GM21786 (cell line): ENCODE results near the gene SMIM27.
"Not testable (repeated sequence)": the region's sequence is repeated elsewhere in the genome, so short reads cannot be mapped to it uniquely, and the experiment has no call there.

Experiments
- ATAC-seq: cut with Tn5 transposase; IDR thresholded peaks from one replicate; pipeline ENCODE4 v1.9.1; 2021; ENCODE audit not compliant: unreplicated experiment

SMIM27 gene, protein sequence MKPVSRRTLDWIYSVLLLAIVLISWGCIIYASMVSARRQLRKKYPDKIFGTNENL

GRCh38 chr9:32552172-32552872 is at the start of gene SMIM27, which contains the start of gene TOPORS:
Gene SMIM27 (plus strand): TSS chr9:32552327. CDS start chr9:32552435, 108 bp downstream.
Gene TOPORS (minus strand): TSS chr9:32552586. CDS start chr9:32552436, 150 bp downstream.
- peak; percentile 64 for ATAC-seq

GRCh38 chr9:32502464-32502863 is 49.7 kb upstream of the SMIM27 start:
- ATAC-seq: no peak

DNA sequence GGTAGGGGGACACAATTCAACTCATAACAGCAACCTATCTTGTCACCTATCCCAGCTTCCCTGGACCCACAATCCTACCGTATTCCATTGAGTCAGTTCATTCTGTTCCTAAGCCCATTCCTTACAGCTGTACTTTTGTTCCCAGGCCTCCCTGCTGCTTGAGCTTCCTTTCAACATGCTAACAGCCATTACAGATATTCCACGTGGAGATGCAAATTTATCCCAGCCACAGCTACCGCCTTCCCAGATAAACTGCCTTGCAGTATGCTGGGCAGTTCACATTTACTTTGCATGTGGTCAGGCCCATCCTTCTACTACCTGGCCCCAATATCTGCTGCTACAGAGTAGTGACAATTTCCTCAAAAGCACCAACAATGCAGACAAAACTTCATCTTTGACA is 49.1 kb upstream of the SMIM27 start:
- ATAC-seq: no peak

- ATAC-seq: no peak
Observed at GRCh38 chr9:32508728-32509127, 43.4 kb upstream of the SMIM27 start.

DNA sequence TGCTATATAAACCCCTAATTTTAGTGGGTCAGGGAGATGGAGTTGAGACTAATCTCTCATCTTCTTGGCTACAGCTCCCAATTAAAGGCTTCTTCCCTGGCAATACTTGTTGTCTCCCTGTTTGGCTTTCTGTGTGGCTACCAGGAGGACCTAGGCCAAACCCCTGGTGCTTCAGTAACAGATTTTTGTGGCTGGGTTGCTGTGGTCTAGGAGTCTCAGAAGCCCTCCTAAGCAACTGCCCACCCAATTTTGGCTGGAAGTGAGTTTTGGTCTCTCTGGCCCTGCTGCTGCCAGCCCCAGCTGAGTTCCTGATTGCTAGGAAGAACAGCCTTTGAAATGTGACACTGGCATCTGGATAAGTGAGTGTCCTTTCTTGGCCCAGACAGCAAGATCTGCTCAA is 35.9 kb upstream of the SMIM27 start:
- no peak for ATAC-seq

- ATAC-seq: no peak
Observed at GRCh38 chr9:32518276-32518675, 33.9 kb upstream of the SMIM27 start.

DNA sequence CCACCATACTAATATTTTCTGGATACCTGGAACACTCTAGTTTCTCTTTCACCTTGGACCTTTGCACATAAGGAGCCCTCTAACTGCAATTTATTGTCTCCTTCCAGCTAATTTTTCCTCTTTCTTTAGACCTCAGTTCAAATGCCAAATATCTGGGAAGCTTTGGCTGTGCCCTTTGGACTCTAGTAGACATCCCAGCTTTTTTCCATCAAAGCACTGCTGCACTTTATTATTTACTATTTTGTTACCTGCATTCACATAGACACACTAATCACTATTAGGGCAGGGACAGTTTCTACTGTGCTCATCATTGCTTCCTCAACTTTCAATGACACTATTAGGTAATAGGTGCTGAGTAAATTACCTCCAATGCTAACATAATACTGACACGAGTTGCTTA is 28.2 kb upstream of the SMIM27 start:
- ATAC-seq: no peak

- not testable (repeated sequence) for ATAC-seq
Observed at GRCh38 chr9:32524558-32524891, 27.6 kb upstream of the SMIM27 start.

DNA sequence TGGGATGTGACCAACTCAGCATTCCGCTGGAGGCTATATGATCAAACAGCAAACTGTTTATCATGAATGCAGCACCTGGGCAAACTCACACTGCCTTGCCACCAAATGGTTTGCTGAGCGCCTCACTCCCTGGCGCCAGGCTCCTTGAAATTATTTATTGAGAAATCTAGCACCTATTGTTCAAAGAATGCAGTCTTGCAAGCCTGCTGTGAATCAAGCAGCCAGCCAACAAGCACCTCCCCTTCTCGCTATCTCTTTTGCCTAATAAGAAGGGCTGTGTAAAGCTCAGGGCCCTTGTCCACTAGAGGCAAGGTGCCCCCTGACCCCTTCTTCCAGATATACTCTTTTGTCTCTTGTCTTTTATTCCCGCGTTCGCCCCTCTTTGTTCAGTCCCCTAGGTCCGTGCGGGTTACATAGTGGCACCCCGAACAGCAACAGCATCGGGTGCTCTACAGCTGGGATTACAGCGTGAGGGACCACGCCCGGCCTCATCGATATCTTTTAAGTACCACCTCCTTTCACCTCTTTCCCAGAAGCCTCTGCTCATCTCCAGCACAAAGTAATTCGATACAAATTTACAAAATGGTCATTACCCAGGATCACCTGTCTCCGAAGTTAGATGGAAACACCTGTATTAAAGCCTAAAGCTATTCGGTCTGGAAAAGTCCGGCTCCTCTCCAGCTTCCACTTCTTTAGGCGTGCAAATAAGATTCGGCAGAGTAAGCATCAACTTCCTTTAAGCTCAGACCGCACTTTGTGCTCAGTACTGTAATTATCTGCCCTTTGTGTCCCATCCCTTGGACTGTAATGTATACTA is 27.0 kb upstream of the SMIM27 start:
- ATAC-seq: peak; percentile 22

- ATAC-seq: peak; percentile 14
Observed at GRCh38 chr9:32525709-32526030, 26.5 kb upstream of the SMIM27 start.

DNA sequence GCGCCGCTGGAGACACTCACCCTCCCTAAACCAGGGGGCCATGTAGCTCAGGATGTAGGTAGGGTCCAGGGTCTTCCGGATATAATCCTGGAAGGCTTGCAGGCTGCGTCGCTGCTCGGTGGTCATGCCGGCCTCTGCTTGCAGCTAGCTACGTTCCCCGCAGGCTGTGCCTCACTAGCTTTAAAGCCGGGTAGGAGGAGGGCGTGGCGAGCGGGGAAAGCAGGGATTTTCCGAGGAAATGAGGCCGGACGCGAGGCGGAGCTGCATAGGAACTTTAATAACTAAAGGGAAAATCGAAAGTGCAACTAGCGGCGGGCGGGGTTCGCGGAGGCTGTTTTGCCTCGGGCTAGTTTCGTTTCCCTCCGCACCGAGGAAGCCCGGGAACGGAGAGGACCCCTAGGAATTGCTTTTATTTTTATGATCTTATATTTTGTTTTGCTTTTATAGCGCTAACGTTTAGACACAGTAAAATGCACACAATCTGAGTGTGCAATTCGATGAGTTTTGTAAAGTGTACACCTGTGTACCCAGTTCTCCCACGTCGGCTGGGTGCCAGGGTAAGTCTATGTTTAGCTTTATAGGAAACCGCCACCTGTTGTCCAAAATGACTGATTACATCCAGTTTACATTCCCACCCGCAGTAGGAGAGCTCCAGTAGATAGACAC is 26.0 kb upstream of the SMIM27 start, which contains the start of gene RIGI:
RIGI (minus strand) TSS at position 156 of the 666 bp plus-strand sequence; CDS start at position 126, 30 bp downstream.
- peak; percentile 75 for ATAC-seq

DNA sequence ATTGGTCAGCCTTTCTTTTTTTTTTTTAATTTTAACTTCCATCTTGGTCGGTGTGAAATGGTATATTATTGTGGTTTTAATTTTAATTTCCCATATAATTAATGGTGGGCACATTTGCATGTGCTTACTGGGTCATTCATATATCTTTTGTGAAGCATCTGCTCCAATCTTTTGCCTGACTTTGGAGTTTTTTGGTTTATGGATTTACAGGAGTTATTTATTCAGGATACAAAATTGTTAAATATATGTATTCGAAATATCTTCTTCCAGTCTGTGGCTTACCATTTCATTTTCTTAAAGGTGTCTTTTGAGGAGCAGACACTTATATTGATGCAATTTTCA is 25.4 kb upstream of the SMIM27 start:
- no peak for ATAC-seq

GRCh38 chr9:32533336-32533735 is 18.8 kb upstream of the SMIM27 start:
- ATAC-seq: no peak

DNA sequence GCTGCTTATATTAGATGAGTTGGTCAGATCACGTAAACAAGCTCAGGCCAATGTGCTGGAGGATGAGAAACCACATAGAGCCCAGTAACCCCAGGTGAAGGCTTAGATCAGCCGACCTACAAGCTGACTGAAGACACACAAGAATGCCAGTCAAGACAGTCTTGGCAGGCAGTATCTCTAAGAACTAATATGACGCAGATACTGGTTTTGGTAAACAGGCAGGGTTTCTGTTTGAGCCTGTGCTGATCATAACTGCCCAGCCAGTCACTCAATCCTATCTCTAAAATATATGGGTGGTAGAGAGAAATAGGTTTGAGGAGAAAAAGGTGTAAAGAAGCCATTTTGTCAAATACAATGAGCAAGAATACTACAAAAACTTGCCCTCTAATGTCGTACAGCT is 18.3 kb upstream of the SMIM27 start:
- ATAC-seq: no peak

- no peak for ATAC-seq
Observed at GRCh38 chr9:32543047-32543446, 9.1 kb upstream of the SMIM27 start.

DNA sequence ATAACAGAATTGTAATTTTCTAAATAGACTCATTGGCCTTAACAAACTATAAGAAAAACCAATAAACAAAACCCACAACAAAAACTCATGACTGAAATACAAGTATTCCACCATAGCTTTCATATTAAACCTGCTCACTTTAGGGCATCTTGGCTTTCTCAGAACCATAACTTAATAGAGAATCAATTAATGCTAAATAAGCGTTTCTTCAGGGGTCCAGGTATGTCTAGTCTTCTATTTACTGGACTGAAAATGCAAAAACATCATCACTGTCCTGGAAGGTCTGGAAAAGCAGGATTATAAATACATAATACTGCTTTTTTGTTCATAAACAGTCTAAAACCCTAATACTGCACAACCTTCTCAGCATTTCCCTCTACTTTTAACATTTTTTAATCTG is 6.2 kb upstream of the SMIM27 start:
- no peak for ATAC-seq

- ATAC-seq: not testable (repeated sequence)
Observed at GRCh38 chr9:32548213-32548612, 3.9 kb upstream of the SMIM27 start.

DNA sequence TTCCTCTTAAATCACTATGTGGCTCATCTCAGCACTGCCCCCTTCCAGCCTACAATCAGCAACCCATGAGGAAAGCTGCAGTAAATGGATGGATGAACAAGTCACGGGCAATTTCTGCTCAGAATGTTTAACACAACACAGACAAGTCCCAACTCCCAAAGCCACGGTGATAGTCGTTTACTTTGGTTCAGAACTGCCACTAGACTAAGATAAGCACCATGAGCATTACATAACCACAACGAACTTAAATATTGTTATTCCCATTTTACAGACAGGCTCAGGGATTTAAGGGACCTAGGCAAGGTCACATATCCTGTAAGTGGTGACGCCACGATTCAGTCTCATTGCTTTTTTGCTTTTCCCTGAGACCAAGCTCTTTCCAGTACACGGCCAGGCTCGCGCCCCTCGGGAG is 2.0 kb upstream of the SMIM27 start:
- ATAC-seq: no peak

DNA sequence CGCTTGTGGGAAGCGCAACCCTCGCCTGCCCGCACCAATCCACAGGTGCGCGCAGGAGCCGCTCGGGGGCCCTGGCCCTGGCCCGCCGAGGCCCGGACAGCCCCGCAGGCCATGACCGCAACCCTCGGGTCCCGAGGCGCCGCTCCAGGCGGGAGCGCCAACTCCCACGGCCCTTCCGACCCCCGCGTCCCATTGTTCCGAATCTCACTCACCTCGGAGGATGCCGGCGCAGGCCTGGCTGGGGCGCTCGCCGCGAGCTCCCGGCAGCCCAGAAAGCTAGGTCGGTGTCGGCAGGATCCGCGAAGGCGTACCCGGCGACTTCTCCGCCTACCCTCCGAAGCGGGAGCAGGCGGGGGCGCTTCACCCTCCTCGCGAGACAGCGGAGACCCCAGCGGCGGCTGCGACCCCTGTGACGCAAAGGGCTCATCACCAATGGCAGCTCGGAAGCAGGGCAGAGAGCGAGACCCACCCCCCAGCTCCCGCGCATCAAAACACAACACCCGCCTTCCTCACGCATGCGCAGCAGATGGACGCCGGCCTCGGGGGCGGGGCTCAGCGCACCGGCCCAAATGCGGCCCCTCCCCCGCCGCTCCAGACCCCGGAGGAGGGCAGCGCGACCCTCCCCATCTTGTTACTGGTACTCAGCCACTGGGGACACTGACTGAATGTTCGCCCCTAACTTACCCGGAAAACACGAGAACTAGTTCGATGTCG is 1.4 kb upstream of the SMIM27 start:
- peak; percentile 61 for ATAC-seq

- ATAC-seq: peak; percentile 9
Observed at GRCh38 chr9:32551276-32552051, 663 bp upstream of the SMIM27 start.
